NCI-H2107 (cell line): ENCODE data around the gene IFITM1.
"Not testable (repeated sequence)": the region's sequence is repeated elsewhere in the genome, so short reads cannot be mapped to it uniquely, and the experiment has no call there.

Source experiments
- DNase-seq: peaks from one replicate; lab custom pipeline; 2025; lab: John Stamatoyannopoulos, UW

IFITM1 gene

DNA sequence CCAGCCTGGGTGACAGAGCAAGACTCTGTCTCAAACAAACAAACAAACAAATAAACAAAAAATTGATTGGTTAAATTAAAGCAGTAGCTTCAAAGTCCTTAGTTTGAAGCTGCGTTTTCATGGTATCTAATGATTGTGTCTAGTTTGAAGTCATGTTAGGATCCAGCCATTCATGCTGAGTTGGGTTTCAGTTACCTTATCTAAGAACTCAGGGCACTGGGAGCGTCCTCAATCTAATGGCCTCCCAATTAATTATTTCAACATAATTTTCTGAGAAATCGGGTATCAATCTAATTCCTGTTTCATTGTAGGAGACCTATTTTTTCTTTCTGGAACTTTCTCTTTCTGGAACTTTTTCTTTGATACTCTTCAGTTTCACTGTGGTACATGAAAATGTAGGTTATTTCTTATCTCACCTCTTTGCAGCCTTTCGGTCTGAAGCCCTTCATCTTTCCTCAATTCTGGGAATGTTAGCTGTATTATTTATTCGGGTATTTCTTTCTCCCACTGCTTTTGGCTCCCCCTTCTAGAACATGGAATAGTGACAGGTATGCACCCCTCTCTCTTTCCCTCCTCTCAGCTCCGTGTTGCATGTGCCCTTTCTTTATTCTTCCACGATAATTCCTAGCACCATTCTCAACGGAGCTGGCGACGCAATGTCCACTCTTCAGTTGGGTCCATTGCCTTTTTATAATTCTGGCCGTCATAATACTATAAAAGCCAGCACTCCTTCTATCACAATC lies 31.2 kb downstream of the IFITM1 start:
- no peak for DNase-seq

DNA sequence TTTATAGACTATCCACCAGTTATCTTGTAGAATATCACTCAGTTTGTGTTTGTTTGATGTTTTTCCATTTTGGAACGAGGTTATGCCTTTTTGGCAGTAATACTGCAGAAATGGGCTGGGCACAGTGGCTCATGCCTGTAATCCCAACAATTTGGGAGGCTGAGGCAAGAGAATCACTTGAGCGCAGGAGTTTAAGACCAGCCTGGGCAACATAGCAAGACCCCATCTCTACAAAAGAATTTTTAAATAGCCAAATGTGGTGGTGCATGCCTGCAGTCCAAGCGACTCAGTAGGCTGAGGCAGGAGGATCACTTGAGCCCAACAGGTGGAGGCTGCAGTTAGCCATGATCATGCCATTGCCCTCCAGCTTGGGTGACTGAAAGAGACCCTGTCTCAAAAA lies 32.7 kb downstream of the IFITM1 start:
- DNase-seq = no peak

DNA sequence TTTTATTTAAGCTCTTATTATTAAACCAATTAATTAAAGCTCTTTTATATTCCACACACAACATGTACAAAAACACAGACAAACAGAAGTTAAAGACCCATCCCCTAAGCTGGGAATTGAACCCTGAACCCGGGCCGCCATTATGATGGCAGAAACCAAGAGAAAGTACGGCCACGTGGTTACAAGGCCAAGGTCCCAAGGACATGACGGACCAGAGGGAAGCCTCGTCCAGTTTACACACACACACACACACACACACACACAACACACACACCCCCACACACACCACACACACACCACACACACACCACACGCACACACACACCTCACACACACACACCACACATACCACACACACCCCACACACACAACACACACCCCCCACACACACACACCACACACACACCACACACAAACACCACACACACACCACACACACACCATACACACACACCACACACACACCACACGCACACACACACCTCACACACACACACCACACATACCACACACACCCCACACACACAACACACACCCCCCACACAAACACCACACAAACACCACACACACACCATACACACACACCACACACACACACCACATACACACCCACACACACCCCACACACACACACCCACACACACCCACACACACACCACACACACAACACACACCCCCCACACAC lies 35.6 kb downstream of the IFITM1 start:
- not testable (repeated sequence) for DNase-seq

DNA sequence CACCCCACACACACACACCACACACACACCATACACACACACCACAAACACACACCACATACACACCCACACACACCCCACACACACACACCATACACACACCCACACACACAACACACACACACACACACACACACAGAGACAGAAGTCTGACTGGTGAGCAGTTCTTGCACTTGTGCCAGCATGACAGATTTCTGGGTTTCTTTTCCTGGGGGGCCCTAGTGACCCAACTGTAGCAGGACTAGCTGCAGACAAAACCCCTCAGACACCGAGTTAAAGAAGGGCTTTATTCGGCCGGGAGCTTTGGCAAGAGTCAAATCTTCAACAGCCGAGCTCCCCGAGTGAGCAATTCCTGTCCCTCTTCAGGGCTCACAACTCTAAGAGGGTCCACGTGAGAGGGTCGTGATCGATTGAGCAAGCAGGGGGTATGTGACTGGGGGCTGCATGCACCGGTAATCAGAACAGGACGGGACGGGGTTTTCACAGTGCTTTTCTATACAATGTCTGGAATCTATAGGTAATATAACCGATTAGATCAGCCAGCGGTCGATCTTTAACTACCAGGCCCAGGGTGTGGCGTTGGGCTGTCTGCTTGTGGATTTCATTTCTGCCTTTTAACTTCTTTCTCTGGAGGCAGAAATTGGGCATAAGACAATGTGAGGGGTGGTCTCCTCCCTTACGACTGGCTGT lies 36.3 kb downstream of the IFITM1 start:
- not testable (repeated sequence) for DNase-seq

DNA sequence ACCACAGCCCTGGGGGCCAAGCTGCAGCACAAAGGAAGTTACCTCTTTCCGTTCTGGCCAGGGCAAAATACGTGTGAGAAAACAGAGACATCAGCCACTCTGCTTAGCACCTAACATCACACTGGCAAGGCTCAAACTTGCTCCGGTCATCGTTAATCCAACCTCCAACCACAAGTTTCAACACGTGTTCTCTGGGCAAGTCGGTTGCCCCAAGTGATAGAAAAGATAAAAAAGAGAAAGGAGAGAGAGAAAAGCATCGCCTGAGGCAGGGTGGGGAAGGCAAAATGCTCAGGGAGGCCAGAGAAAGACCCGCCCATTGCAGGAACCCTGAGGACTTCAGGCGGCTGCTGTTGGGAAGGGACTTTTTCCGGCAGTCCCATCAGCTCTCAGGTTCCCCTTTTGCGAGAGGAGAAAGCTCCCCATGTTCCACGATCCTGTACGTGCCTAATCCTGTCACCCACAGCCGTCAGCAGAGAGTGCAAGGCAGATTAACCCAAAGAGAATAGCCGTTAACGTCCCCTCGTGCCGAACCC lies 36.9 kb downstream of the IFITM1 start:
- DNase-seq = no peak

DNA sequence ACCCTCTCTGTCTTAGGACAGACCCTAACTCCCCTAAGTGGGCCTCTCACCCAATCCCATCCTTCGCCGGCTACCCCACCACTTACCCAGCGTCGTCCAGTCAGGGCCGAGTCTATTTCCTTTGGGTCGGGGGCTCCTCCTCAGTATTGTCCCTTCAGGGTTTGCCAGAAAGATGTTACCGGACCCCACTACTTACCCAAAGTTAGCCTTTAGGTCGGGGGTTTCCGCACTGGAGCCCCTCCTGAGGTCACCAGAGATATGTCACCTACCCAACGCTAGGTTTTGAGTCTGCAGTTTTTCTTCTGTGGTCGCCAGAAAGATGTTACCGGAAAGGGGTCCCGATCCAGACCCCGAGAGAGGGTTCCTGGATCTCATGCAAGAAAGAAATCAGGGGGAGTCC lies 37.6 kb downstream of the IFITM1 start:
- no peak for DNase-seq

DNA sequence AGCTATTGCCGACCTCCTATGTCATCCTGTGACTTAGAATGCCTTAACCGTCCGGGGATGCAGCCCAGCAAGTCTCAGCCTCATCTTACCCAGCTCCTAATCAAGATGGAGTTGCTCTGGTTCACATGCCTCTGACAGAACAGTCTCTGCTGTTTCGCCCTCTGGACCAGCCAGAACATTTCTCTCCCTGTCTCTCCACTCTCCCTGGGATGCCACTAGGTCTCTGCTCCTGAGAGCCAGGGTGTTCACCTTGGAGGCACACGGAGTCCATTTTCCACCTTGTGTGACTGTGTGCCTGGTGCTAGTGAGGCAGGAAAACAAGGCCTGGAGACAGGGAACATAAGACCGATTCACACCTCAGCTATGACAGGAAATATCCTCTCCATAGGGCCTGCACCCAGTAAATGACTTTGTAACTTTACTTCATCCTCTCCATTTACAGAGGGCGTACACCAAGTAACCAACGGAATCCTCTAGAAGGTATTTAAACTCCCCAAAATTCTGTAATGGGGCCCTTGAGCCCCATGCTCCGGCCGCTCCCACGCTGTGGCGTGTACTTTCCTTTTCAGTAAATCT lies 38.7 kb downstream of the IFITM1 start:
- DNase-seq = no peak

DNA sequence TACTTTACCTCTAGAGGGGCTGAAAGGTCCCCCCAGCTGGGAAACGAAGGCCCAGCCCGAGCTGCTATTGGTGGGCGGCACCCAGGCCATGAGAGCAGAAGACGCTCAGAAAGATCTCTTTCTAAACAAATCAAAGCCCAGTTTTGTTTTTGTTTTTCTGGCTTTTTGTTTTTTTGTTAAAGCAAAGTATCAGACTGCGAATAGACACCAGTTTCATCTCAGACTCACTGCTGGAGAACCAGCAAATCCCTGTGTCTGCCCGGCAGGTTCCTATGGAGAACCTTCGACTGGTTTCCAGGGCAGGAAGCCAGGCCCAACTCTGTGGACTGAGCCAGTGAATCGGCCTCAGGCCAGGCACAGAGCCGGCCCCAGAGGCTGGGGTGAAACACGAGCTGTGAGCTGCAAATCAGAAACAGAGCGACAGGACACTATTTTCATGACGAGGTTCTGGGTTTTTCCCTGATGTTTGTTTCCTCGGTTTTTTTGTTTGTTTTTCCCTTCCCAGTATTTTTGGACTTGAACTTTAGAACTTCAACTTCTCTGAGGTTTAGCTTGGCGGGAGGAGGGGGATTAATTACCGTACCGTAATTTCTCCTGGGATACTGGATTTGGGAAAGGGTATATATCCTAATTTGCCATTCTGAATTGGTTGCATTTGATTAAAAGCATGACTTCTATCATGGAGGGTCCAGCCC lies 39.5 kb downstream of the IFITM1 start:
- no peak for DNase-seq

DNA sequence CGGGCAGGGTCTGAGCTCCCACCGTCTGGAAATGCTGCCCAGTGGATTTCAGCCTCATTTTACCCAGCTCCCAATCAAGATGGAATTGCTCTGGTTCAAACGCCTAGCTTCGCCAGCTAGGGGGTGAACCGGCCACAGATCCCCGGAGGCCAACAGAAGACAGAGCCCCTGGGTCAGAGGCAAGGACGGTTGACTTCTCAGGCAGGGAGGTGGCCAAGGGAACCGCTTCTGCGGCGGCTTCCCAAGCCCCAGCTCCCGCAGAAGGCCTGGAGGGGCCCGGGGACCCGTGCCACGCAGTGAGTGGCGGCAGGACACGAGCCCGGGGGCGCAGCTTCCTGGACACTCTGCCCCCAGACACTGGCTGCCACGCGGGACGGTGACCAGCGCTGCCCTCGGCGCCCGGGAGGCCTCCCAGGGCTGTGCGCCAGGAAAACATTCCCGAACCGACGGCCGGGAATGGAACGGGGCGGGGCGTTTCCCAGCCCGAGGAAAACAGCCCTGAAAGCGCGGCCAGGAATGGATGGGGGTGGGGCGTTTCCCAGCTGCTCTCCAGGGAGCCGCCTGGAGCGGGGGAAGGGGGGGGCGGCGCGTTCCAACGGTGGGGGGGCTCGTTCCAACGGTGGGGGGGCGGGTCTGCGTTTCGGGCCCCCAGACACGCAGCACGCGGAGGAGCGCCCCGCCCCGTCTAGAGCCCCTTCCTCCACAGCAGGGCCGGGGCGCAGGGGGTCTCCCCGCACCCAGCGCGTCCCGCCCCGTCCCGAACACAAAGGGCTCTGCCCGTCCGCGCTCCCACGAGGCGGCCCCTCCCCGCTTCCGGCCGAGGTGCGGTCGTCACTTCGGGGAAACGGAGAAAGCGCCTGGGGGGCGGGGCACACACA lies 42.0 kb downstream of the IFITM1 start:
- DNase-seq = no peak

DNA sequence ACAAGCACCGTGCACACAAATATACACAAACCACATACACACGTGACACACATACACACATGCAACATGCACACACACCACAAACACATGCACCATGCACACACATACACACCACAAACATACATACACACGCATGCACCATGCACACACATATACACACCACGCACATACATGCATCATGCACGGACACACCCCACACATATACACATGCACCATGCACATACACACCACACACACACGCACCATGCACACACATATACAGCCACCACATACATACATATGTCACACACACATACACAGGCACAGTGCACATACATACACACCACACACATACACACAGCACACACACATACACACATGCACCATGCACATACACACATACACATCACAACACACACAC lies 42.8 kb downstream of the IFITM1 start:
- no peak for DNase-seq

DNA sequence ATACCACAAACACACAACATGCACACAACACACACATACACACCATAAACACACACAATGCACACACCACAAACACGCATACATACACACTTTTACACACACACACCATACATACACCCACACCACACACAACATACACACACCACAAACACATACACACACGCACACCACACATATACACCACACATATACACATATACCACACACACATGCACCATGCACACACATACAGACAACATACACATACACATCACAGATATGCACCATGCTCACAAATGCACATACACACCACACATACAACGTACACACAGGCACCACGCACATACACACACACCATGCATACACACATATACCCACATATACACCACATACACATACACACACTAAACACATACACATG lies 43.7 kb downstream of the IFITM1 start:
- no peak for DNase-seq

DNA sequence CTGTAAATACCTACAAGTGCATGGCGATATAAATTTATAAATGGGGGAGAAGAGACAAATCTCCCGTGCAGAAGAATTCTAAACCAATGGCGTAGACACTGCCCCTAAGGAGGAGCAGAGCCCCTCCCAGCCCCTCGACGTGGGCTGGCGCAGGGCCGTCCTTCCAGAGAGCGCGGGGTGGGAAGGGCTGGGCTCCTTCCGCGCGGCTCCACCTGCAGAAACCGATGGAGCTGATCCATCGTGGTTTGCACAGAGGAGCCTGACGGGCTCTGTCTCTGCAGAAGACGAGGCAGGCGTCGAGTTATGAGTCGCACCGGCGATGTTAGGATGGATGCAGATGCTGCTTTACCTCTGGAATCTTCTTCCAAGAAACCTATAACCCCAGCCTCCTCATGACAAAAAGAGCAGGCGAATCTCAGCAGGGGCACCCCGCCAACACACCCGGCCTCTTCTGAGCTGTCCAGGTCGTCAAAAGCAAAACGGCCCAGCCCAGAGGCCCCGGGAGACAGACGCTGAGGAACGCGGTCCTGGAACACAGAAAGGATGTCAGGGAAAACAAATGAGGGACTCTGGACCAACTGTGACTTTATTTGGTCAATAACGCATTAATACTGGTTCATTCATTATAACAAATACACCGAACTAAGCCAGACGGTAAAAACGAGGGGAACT lies 44.4 kb downstream of the IFITM1 start:
- no peak for DNase-seq

DNA sequence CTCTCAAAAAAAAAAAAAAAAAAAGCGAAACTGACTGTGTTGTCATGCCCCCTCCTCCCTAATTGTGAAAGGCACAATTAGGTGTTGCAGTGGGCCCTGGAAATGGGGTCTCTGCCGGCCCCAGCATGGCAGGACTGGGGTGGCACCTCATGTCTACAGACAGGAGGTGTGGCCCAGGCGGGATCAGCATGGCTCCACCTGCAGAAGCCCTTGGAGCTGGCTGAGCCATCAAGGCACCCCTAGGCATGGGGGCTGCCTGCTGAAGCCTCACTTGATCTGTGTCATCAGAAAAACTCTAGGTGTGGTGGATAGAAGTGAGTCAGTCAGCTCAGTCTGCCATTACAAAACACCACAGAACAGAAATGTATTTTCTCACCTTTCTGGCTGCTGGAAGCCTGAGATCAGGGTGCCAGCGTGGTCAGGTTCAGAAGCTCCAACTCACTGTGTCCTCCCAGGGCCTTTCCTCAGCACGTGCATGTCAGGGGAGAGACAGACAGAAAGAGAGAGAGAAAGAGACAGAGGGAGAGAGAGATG lies 45.4 kb downstream of the IFITM1 start:
- DNase-seq = no peak

DNA sequence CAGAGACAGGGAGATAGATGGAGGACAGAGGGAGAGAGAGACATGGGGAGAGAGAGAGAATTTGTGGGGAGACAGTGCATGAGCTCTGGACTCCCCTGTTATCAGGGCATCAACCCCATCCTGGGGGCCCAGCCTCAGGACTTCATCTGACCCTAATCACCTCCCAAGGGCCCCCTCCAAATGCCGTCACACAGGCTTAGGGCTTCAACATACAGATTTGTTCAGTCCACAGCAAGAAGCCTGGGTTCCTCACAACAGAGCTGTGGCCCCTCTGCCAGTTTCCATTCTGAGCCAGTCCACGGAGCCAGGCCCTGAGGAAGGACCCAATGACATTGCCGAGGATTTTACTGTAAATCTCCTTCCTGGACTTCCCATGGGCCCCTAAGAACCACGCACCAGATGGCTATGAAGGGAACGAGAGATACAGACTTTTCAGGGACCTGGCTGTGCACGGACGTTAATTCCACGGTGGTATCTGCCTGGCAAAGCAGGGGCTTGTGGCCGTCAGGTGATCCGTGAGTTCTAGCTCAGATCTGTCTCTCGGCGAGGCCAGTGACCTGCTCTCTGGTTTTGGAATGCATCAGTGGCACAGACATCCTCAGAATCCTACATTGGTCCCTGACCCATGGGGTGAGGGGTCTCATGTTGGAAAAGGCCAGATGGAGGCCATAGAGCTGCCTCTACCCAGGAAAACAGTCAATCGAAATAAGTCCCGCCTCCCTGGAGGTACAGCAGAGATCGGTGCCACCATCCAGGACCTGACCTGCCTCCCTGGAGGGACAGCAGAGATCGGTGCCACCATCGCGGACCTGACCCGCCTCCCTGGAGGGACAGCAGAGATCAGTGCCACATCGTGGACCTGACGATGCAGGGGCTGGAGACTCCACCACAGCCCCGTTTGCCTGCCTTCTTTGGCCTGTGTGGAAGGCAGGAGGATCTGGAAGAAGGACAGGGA lies 46.8 kb downstream of the IFITM1 start:
- no peak for DNase-seq

DNA sequence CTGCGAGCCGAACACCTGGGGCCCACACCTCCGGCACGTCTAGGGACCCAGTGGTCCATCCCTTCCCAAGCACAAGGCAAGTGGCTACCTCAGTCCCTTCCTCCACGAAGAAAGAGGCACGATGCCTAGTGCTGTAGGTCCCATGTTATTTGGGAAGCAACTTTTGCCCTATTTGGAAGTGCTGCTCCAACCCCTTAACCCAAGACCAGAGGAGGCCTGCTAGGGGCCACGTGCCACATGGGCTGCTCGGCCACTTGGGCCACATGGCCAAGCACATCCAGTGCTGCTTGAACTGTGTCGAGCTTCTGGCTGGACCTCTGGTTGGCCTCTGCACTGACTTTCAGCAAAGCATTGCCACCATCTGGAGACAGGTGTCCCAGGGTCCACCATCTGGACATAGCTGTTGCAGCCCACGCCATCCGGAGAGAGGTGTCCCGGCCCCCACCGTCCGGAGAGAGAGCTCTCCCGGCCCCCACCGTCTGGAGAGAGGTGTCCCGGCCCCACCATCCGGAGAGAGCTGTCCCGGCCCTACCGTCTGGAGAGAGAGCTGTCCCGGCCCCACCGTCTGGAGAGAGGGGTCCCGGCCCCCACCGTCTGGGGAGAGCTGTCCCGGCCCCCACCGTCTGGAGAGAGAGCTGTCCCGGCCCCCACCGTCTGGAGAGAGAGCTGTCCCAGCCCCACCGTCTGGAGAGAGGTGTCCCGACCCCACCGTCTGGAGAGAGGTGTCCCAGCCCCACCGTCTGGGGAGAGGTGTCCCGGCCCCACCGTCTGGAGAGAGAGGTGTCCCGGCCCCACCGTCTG lies 49.0 kb downstream of the IFITM1 start:
- no peak for DNase-seq

DNA sequence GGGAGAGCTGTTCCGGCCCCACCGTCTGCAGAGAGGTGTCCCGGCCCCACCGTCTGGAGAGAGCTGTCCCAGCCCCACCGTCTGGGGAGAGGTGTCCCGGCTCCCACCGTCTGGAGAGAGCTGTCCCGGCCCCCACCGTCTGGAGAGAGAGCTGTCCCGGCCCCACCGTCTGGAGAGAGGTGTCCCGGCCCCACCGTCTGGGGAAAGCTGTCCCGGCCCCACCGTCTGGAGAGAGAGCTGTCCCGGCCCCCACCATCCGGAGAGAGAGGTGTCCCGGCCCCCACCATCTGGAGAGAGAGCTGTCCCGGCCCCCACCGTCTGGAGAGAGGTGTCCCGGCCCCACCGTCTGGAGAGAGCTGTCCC lies 49.6 kb downstream of the IFITM1 start:
- not testable (repeated sequence) for DNase-seq

DNA sequence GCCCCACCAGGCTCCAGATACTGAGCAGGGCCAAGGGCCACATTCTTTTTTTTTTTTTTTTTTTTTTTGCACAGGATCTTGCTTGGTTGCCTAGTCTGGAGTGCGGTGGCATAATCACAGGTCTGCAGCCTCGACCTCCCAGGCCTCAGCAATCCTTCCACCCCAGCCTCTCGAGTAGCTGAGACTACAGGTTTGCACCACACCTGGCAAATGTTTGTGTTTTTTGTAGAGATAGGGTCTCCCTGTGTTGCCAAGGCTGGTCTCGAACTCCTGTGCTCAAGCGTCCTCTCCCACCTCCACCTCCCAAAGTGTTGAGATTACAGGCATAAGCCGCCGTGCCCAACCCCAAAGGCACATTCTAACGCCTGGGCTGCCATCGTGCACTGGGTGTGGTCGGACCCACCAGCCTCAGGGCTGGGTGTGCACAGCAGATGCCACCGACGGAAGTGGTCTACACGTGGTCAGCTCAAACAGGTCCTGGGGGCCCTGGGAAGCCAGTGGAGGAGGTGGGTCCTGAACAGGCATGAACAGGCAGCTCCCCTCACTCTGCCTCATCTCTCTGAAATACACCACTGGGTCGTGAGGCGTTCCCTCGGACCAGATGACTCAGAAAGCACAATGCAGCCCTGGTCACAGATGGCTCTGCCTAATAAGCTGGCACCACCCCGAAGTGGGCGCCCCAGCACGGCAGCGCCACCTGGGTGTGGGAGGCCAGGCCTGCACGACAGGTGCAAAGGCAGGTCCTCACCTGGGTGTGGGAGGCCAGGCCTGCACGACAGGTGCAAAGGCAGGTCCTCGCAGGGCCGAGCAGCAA lies 50.3 kb downstream of the IFITM1 start:
- DNase-seq = no peak
